ENCODE measurements around the gene RELL1. TPM values are rescaled to one million over a fixed set of nuclear protein-coding genes. Genes with fewer than 3 reads are reported as not detected.

The RELL1 gene
- total RNA-seq, 1 donor from 2014 or later, result 45.8 TPM

DNA sequence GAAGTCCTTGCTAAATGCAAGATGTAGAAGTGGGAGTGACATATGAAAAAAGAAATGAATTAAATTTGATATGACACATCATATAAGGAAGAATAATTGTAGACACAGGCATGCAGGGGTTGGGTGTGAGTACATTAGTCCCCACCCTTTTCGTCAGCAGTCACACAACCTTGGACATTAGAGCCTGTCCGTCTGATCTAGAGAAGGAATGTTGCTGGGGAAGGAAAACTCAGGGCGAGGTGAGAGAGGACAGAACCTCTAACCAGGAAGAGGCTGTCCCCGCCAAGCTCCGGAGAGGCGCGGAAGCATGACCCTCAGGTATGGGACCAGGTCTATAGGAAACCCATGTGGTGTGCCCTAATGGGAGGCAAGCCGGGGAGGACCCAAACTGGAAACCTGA is 102.1 kb downstream of the RELL1 start:
- DNase-seq (ENCODE audit: extremely low spot score, unreplicated experiment), result no peak
- TF ChIP-seq, protein P1, sequence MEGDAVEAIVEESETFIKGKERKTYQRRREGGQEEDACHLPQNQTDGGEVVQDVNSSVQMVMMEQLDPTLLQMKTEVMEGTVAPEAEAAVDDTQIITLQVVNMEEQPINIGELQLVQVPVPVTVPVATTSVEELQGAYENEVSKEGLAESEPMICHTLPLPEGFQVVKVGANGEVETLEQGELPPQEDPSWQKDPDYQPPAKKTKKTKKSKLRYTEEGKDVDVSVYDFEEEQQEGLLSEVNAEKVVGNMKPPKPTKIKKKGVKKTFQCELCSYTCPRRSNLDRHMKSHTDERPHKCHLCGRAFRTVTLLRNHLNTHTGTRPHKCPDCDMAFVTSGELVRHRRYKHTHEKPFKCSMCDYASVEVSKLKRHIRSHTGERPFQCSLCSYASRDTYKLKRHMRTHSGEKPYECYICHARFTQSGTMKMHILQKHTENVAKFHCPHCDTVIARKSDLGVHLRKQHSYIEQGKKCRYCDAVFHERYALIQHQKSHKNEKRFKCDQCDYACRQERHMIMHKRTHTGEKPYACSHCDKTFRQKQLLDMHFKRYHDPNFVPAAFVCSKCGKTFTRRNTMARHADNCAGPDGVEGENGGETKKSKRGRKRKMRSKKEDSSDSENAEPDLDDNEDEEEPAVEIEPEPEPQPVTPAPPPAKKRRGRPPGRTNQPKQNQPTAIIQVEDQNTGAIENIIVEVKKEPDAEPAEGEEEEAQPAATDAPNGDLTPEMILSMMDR (conservative IDR thresholded peaks at IDR 0.05), result no peak
- Mint-ChIP-seq H3K36me3 (peaks cover 21% of the 10 kb centered on the region), H3K4me1 (ENCODE audit: unreplicated experiment) (peaks cover 9% of the 10 kb centered on the region), H3K9me3 (peaks cover 5% of the 10 kb centered on the region), H3K4me3 (peak overlapping the region; percentile 89), H3K27ac (peak overlapping the region; percentile 98), H3K27me3 (peaks cover 3% of the 10 kb centered on the region)

DNA sequence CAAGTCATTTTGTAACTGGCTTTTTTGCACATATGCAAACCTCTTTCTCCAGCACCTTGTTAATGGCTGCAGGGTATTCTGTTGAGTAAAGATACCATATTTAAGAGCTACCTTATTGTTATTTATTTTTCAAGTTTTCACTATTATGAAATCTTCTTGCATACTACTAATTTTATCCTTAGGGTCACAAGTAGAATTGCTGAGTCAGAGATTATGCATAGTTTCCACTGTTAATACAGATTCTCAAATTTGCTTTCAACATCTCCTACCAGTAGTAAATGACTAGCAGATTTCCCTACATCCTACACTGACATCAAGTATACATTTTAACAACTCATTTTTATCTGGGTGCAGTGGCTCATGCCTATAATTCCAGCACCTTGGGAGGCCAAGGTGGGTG is 112.6 kb downstream of the RELL1 start:
- Mint-ChIP-seq H3K9me3 (peaks cover 21% of the 10 kb centered on the region), H3K36me3 (peaks cover 25% of the 10 kb centered on the region), H3K4me3 (no peak overlapping the region), H3K27me3 (no peaks in the 10 kb centered on the region), H3K27ac (no peak overlapping the region), H3K4me1 (ENCODE audit: unreplicated experiment) (no peaks in the 10 kb centered on the region)
- TF ChIP-seq, protein P1 (conservative IDR thresholded peaks at IDR 0.05), result no peak
- DNase-seq (ENCODE audit: extremely low spot score, unreplicated experiment), result no peak

DNA sequence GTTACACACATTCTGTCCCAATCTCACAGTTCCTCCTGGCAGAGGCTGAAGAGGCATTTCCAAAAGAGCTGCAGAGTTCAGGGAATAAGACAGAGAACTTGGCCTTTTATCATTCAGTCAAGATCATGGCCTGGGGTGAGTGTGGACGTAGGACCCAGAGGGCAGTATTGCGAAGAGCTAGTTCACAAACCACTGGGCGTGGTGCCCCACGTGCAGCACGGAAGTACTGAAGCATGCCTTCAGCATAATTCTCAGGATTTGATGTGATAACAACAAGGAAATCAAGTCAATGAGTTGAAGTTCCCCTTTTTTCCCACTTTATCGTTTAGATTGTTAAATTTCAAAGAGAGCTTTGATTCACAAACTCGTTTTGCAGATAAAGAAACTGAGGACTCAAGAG is 117.7 kb downstream of the RELL1 start:
- H3K4me1 Mint-ChIP-seq (ENCODE audit: unreplicated experiment), result peaks cover 8% of the 10 kb centered on the region
- no peak overlapping the region for H3K27ac Mint-ChIP-seq

DNA sequence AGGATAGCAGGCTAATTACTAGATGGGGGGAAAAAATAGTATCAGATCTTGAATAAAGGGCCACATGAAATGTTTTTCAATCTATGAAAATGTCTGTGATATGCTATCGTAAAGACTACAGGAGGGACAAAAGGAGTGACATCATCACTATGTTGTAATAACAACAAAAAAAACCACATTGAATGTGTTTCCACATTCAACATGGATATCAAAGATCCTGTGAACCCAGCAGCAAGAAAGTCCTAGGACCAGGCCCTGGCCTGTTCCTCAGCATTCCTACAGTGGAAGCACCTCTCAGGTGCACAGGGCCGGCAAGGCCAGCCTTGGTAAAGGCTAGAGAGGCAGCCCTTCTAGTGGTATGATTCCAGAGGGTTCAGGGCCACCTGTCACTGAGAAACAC is 118.3 kb downstream of the RELL1 start:
- TF ChIP-seq, protein P1 (conservative IDR thresholded peaks at IDR 0.05), result no peak
- no peak for DNase-seq (ENCODE audit: extremely low spot score, unreplicated experiment)
- Mint-ChIP-seq H3K9me3 (no peaks in the 10 kb centered on the region), H3K27me3 (no peaks in the 10 kb centered on the region), H3K27ac (peak overlapping the region; percentile 82), H3K36me3 (peaks cover 37% of the 10 kb centered on the region), H3K4me3 (peak overlapping the region; percentile 62), H3K4me1 (ENCODE audit: unreplicated experiment) (peaks cover 8% of the 10 kb centered on the region)

More for the DNA sequence above, 117.7 kb downstream of the RELL1 start:
- no peak for DNase-seq (ENCODE audit: extremely low spot score, unreplicated experiment)
- TF ChIP-seq, protein P1 (conservative IDR thresholded peaks at IDR 0.05), result no peak
- no peak overlapping the region for H3K4me3 Mint-ChIP-seq
- H3K27me3 Mint-ChIP-seq, result no peaks in the 10 kb centered on the region
- no peaks in the 10 kb centered on the region for H3K9me3 Mint-ChIP-seq
- H3K36me3 Mint-ChIP-seq, result peaks cover 33% of the 10 kb centered on the region

DNA sequence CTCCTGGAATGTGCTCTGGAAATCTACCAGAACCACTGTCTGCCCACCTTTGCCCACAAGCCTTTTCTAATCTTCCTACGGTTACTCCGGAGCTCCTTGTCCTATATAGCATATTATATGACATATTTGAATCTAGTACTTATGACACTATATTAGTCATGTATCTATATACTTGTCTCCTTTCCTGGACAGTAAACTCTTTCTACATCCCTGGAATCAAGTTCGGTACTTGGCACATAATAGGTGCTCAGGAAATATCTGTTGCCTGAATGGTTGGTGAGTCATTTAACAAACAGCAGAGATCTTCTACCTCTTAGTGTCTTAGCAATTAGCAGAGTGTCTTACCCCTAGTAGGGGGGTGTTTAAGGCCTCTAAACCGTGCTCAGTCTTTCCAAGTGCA is 123.6 kb downstream of the RELL1 start:
- Mint-ChIP-seq H3K4me3 (no peak overlapping the region), H3K27me3 (no peaks in the 10 kb centered on the region), H3K4me1 (ENCODE audit: unreplicated experiment) (peaks cover 8% of the 10 kb centered on the region), H3K9me3 (peaks cover 6% of the 10 kb centered on the region), H3K36me3 (peaks cover 40% of the 10 kb centered on the region), H3K27ac (peak overlapping the region; percentile 96)
- DNase-seq (ENCODE audit: extremely low spot score, unreplicated experiment), result no peak
- TF ChIP-seq, protein P1 (conservative IDR thresholded peaks at IDR 0.05), result no peak

DNA sequence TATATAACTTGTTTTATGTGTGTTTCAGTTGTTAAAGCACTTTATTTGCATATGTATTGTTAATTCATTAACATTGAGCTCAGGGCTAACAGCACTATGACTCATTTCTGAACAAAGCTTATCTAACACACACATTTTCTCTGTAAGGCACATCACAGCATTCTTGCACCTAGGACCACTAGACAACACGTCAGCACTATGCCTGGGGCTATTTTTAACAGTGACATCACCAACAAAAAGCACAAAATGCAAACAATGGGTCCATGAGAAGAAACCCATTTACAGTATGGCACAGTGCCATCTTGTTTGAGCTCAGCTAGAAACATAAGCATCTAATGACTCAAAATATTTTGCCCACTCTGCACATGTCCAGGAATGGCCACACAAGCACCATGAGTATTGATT is 124.4 kb downstream of the RELL1 start:
- Mint-ChIP-seq H3K4me1 (ENCODE audit: unreplicated experiment) (peaks cover 6% of the 10 kb centered on the region), H3K27ac (peak overlapping the region; percentile 96), H3K27me3 (no peaks in the 10 kb centered on the region), H3K36me3 (peaks cover 35% of the 10 kb centered on the region), H3K4me3 (peak overlapping the region; percentile 32), H3K9me3 (peaks cover 6% of the 10 kb centered on the region)
- no peak for DNase-seq (ENCODE audit: extremely low spot score, unreplicated experiment)
- TF ChIP-seq, protein P1 (conservative IDR thresholded peaks at IDR 0.05), result no peak

Measured in type B pancreatic cell (in vitro differentiated cells).